Chondrocyte (in vitro differentiated cells): ENCODE data around the gene TBC1D17. TPM values are rescaled to one million over a fixed set of nuclear protein-coding genes. Genes with fewer than 3 reads are reported as not detected.

Source experiments
- DNase-seq: peaks from one replicate; pipeline ENCODE4 v3.0.0; 2021; ENCODE audit warnings: mixed read lengths, low spot score
- H3K27ac Mint-ChIP-seq: one replicate; pipeline ENCODE4 v1.8.0; 2021; ENCODE audit warnings: mild to moderate bottlenecking, moderate library complexity, mixed read lengths; ENCODE audit not compliant: unreplicated experiment
- H3K27me3 Mint-ChIP-seq: 2 replicates; pipeline ENCODE4 v1.8.0; 2021; ENCODE audit warnings: low read depth, mixed read lengths
- H3K36me3 Mint-ChIP-seq: 2 replicates; pipeline ENCODE4 v1.8.0; 2021; ENCODE audit warnings: low read depth, mixed read lengths
- H3K4me1 Mint-ChIP-seq: 2 replicates; pipeline ENCODE4 v1.8.0; 2021; ENCODE audit warnings: low read depth, mild to moderate bottlenecking, mixed read lengths
- H3K4me3 Mint-ChIP-seq: one replicate; pipeline ENCODE4 v1.8.0; 2021; ENCODE audit warnings: mild to moderate bottlenecking, moderate library complexity, mixed read lengths; ENCODE audit not compliant: unreplicated experiment
- H3K9me3 Mint-ChIP-seq: 2 replicates; pipeline ENCODE4 v1.8.0; 2021; ENCODE audit warnings: low read depth, mixed read lengths
- CTCF ChIP-seq: fragments of 200-600 bp; sonication (generic); IDR thresholded peaks from 2 replicates; pipeline ENCODE4 v1.5.0; 2021; ENCODE audit warnings: antibody characterized with exemption, mild to moderate bottlenecking, moderate library complexity
- total RNA-seq: library from RNA; stranded (reverse); gene quantifications from 3 replicates; pipeline ENCODE4 v1.2.1, GENCODE V29; 2021

Gene TBC1D17
- total RNA-seq, 1 donor from 2014 or later: 44.8 TPM

GRCh38 chr19:49872245-49873128, 5.0 kb upstream of the TBC1D17 start:
- H3K4me3 Mint-ChIP-seq: no peak overlapping the region
- no peak for TF ChIP-seq CTCF
- peaks cover 3% of the 10 kb centered on the region for H3K36me3 Mint-ChIP-seq
- no peaks in the 10 kb centered on the region for H3K27me3 Mint-ChIP-seq
- H3K27ac Mint-ChIP-seq: peak overlapping the region; percentile 39
- H3K4me1 Mint-ChIP-seq: peaks cover 35% of the 10 kb centered on the region
- DNase-seq: peak; percentile 69
- no peaks in the 10 kb centered on the region for H3K9me3 Mint-ChIP-seq

- TF ChIP-seq CTCF: no peak
- Mint-ChIP-seq H3K36me3 (peaks cover 3% of the 10 kb centered on the region), H3K9me3 (no peaks in the 10 kb centered on the region), H3K27ac (no peak overlapping the region), H3K4me3 (no peak overlapping the region), H3K4me1 (peaks cover 32% of the 10 kb centered on the region), H3K27me3 (no peaks in the 10 kb centered on the region)
- DNase-seq: no peak
Measured at GRCh38 chr19:49873129-49873521, 4.4 kb upstream of the TBC1D17 start.

- peaks cover 39% of the 10 kb centered on the region for H3K4me1 Mint-ChIP-seq
- H3K27ac Mint-ChIP-seq: peak overlapping the region; percentile 8
- no peaks in the 10 kb centered on the region for H3K9me3 Mint-ChIP-seq
- H3K4me3 Mint-ChIP-seq: no peak overlapping the region
- H3K27me3 Mint-ChIP-seq: no peaks in the 10 kb centered on the region
- peaks cover 4% of the 10 kb centered on the region for H3K36me3 Mint-ChIP-seq
- no peak for TF ChIP-seq CTCF
- DNase-seq: peak; percentile 82
Measured at GRCh38 chr19:49873834-49874233, 3.7 kb upstream of the TBC1D17 start.

GRCh38 chr19:49874503-49875157, 2.9 kb upstream of the TBC1D17 start:
- Mint-ChIP-seq H3K9me3 (no peaks in the 10 kb centered on the region), H3K4me1 (peaks cover 43% of the 10 kb centered on the region), H3K27me3 (no peaks in the 10 kb centered on the region), H3K27ac (peak overlapping the region; percentile 78), H3K4me3 (peak overlapping the region; percentile 31), H3K36me3 (peaks cover 8% of the 10 kb centered on the region)
- DNase-seq: no peak
- TF ChIP-seq CTCF: no peak

- Mint-ChIP-seq H3K27me3 (no peaks in the 10 kb centered on the region), H3K27ac (no peak overlapping the region), H3K4me3 (no peak overlapping the region), H3K4me1 (peaks cover 41% of the 10 kb centered on the region), H3K9me3 (no peaks in the 10 kb centered on the region), H3K36me3 (peaks cover 8% of the 10 kb centered on the region)
- no peak for TF ChIP-seq CTCF
- DNase-seq: no peak
Measured at GRCh38 chr19:49875177-49875576, 2.3 kb upstream of the TBC1D17 start.
